H9 (cell line): ENCODE data around the gene CEP164. TPM values are rescaled to one million over a fixed set of nuclear protein-coding genes. Genes with fewer than 3 reads are reported as not detected.
A peak's percentile ranks its signal among the peaks of the same experiment; 100 is the strongest.

Source experiments
- DNase-seq: peaks from one replicate; pipeline ENCODE4 v3.0.0-alpha.2; 2017
- H2AFZ ChIP-seq: one replicate; pipeline ENCODE4 v1.6.1; 2013; ENCODE audit warnings: mild to moderate bottlenecking, low read length, control low read depth, moderate library complexity
- H2AK5ac ChIP-seq: 2 replicates; pipeline ENCODE4 v1.6.1; 2013; ENCODE audit warnings: low read length, control low read depth, mixed read lengths; ENCODE audit not compliant: insufficient read length
- H2BK120ac ChIP-seq: one replicate; pipeline ENCODE4 v1.6.1; 2013; ENCODE audit warnings: low read depth, mild to moderate bottlenecking, low read length, control low read depth, inconsistent platforms; ENCODE audit not compliant: poor library complexity, severe bottlenecking
- H2BK12ac ChIP-seq: 2 replicates; pipeline ENCODE4 v1.6.1; 2013; ENCODE audit warnings: low read length, control low read depth, mixed read lengths, low read depth; ENCODE audit not compliant: insufficient read length
- H2BK15ac ChIP-seq: 2 replicates; pipeline ENCODE4 v1.6.1; 2013; ENCODE audit warnings: low read depth, low read length, control low read depth
- H2BK20ac ChIP-seq: one replicate; pipeline ENCODE4 v1.6.1; 2013; ENCODE audit warnings: low read depth, mild to moderate bottlenecking, low read length, control low read depth, inconsistent platforms; ENCODE audit not compliant: poor library complexity, severe bottlenecking
- H2BK5ac ChIP-seq: 2 replicates; pipeline ENCODE4 v1.6.1; 2013; ENCODE audit warnings: low read length, control low read depth, mixed read lengths; ENCODE audit not compliant: insufficient read length
- H3K14ac ChIP-seq: 2 replicates; pipeline ENCODE4 v1.6.1; 2013; ENCODE audit warnings: low read length, control low read depth; ENCODE audit not compliant: insufficient read depth
- H3K18ac ChIP-seq: 2 replicates; pipeline ENCODE4 v1.6.1; 2013; ENCODE audit warnings: low read depth, mild to moderate bottlenecking, mixed read lengths, low read length, control low read depth; ENCODE audit not compliant: insufficient read length
- H3K23ac ChIP-seq: 2 replicates; pipeline ENCODE4 v1.6.1; 2013; ENCODE audit warnings: low read length, control low read depth, mixed read lengths, low read depth; ENCODE audit not compliant: insufficient read length
- H3K23me2 ChIP-seq: 2 replicates; pipeline ENCODE4 v1.6.1; 2013; ENCODE audit warnings: low read depth, mild to moderate bottlenecking, mixed read lengths, low read length, control low read depth; ENCODE audit not compliant: insufficient read length, poor library complexity, severe bottlenecking
- H3K27ac ChIP-seq: 2 replicates; pipeline ENCODE4 v1.5.1; 2013; ENCODE audit warnings: low read length, control low read depth, mixed read lengths, low read depth; ENCODE audit not compliant: insufficient read length
- H3K27me3 ChIP-seq: 2 replicates; pipeline ENCODE4 v1.6.1; 2013; ENCODE audit warnings: low read length, control low read depth, inconsistent platforms; ENCODE audit not compliant: insufficient read depth
- H3K4ac ChIP-seq: 2 replicates; pipeline ENCODE4 v1.6.1; 2013; ENCODE audit warnings: low read depth, mild to moderate bottlenecking, control low read depth, inconsistent platforms, low read length, moderate library complexity
- H3K4me1 ChIP-seq: 2 replicates; pipeline ENCODE4 v1.6.1; 2013; ENCODE audit warnings: low read length, control low read depth, inconsistent platforms; ENCODE audit not compliant: insufficient read depth
- H3K4me2 ChIP-seq: 2 replicates; pipeline ENCODE4 v1.6.1; 2013; ENCODE audit warnings: low read length, control low read depth, mixed read lengths; ENCODE audit not compliant: insufficient read length, insufficient read depth
- H3K56ac ChIP-seq: 2 replicates; pipeline ENCODE4 v1.6.1; 2013; ENCODE audit warnings: low read depth, mild to moderate bottlenecking, mixed read lengths, low read length, control low read depth; ENCODE audit not compliant: insufficient read length
- H3K79me1 ChIP-seq: 2 replicates; pipeline ENCODE4 v1.6.1; 2013; ENCODE audit warnings: low read depth, mild to moderate bottlenecking, moderate library complexity, low read length, control low read depth, inconsistent platforms; ENCODE audit not compliant: insufficient read depth, poor library complexity, severe bottlenecking
- H3K79me2 ChIP-seq: 2 replicates; pipeline ENCODE4 v1.6.1; 2013; ENCODE audit warnings: low read length, control low read depth, inconsistent platforms; ENCODE audit not compliant: insufficient read depth
- H3K9ac ChIP-seq: 2 replicates; pipeline ENCODE4 v1.6.1; 2013; ENCODE audit warnings: low read length, control low read depth, mixed read lengths; ENCODE audit not compliant: insufficient read length; ENCODE audit errors: extremely low read depth
- H3K9me3 ChIP-seq: one replicate; pipeline ENCODE4 v1.6.1; 2013; ENCODE audit warnings: low read depth, low read length, inconsistent platforms; ENCODE audit not compliant: control insufficient read depth
- H3T11ph ChIP-seq: one replicate; pipeline ENCODE4 v1.6.1; 2013; ENCODE audit warnings: mild to moderate bottlenecking, low read length, control low read depth, inconsistent platforms
- H4K20me1 ChIP-seq: one replicate; pipeline ENCODE4 v1.6.1; 2013; ENCODE audit not compliant: control insufficient read depth, insufficient read length, insufficient read depth
- H4K5ac ChIP-seq: 2 replicates; pipeline ENCODE4 v1.6.1; 2013; ENCODE audit warnings: low read depth, mild to moderate bottlenecking, mixed read lengths, low read length, control low read depth; ENCODE audit not compliant: insufficient read length
- H4K8ac ChIP-seq: replicated peaks from 2 replicates; pipeline ENCODE4 v1.6.1; 2013; ENCODE audit warnings: low read length, control low read depth, mixed read lengths, low read depth; ENCODE audit not compliant: insufficient read length
- H4K91ac ChIP-seq: 2 replicates; pipeline ENCODE4 v1.6.1; 2013; ENCODE audit warnings: low read depth, mild to moderate bottlenecking, moderate library complexity, mixed read lengths, low read length, control low read depth; ENCODE audit not compliant: insufficient read length
- H3K27ac Mint-ChIP-seq, 3 experiments: 2 replicates in 2 of 3; 3 replicates in 1 of 3; pipeline ENCODE4 v1.8.0; 2020 to 2021; ENCODE audit warnings: mixed read lengths in 3 of 3, mild to moderate bottlenecking in 1 of 3, moderate library complexity in 1 of 3
- H3K27me3 Mint-ChIP-seq: 2 replicates; pipeline ENCODE4 v1.8.0; 2021; ENCODE audit warnings: low read depth, mild to moderate bottlenecking, moderate library complexity, mixed read lengths
- H3K36me3 Mint-ChIP-seq, 3 experiments: 2 replicates in 2 of 3; 3 replicates in 1 of 3; pipeline ENCODE4 v1.8.0; 2020 to 2021; ENCODE audit warnings: low read depth in 3 of 3, mixed read lengths in 3 of 3; ENCODE audit not compliant: insufficient read depth in 1 of 3
- H3K4me1 Mint-ChIP-seq, 2 experiments: 2 replicates each; pipeline ENCODE4 v1.8.0; 2020; ENCODE audit warnings: mixed read lengths in 2 of 2
- H3K4me3 Mint-ChIP-seq, 2 experiments: 2 replicates in 1 of 2; 3 replicates in 1 of 2; pipeline ENCODE4 v1.8.0; 2020 to 2021; ENCODE audit warnings: mild to moderate bottlenecking in 2 of 2, mixed read lengths in 2 of 2, moderate library complexity in 1 of 2
- H3K9me3 Mint-ChIP-seq, 2 experiments: 2 replicates in 1 of 2; 3 replicates in 1 of 2; pipeline ENCODE4 v1.8.0; 2020; ENCODE audit warnings: mild to moderate bottlenecking in 2 of 2, mixed read lengths in 2 of 2, moderate library complexity in 1 of 2
- WGBS: extraction: QIAGEN DNeasy Blood & Tissue Kit; methylation state at CpG from one replicate; pipeline ENCODE4 v1.1.7; 2013; ENCODE audit warnings: missing lambda C conversion rate, low lambda C conversion rate, mixed read lengths; ENCODE audit not compliant: insufficient read length; ENCODE audit errors: extremely low coverage; 5-methylcytosine and 5-hydroxymethylcytosine counted together
- total RNA-seq: library from RNA; stranded (reverse); gene quantifications from 2 replicates; pipeline ENCODE4 v1.2.1, GENCODE V29; 2021
- TF ChIP-seq, protein P1 (sequence below): fragments of 200-600 bp; sonication (generic); conservative IDR thresholded peaks from 3 replicates; pipeline ENCODE4 v1.8.0; 2021; ENCODE audit warnings: antibody characterized with exemption, mild to moderate bottlenecking

The CEP164 gene
- total RNA-seq, 1 experiment from 2014 or later, result 24.9 TPM

DNA sequence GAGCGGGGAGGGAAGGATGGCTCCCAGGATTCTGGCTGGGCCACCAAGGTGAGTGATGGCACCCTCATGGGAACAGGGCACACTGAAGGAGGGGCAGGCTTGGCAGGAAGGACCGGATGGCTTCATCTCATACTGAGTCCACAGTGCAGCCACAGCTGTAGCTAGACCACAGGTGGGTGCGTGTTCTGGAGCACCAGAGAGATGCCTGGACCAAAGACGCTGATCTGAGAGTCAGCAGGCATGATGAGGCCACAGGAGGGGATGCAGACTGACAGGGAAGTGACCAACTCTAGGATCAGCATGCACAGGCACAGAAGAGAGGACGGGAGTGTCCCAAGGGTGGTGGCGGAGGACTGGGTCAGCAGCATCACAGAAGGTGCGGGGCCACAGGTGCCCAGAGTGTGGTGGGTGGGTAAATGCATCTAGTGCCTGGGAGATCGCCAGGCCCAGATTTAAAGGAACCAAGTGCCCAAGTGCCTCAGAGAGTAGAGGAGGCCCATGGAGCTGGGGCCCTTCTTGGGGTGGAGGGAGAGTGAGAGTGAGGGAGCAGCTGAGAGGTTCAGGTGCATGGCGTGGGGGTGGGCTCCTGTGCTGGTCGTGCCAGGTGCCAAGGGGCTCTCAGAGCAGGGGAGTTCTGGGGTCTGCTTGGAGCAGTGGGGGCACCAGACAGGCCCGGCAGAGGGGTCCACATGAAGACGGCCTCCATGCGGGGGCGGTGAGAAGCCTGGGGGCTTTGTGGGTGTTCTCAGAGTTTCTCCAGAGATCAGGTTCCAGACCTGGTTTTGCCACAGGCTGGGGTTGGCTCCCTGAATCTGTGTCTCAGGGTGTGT, 113.7 kb downstream of the CEP164 start:
- Histone ChIP-seq H3K27me3 (no peaks in the 10 kb centered on the region), H2BK5ac (no peak overlapping the region), H4K8ac (no peak overlapping the region), H2BK12ac (no peak overlapping the region), H2AK5ac (no peak overlapping the region), H3K14ac (no peak overlapping the region), H3K27ac (no peak overlapping the region), H2BK120ac (no peak overlapping the region), H2BK20ac (no peak overlapping the region), H3K9ac (no peak overlapping the region), H3K23me2 (no peaks in the 10 kb centered on the region), H3K18ac (no peak overlapping the region), H3K56ac (no peak overlapping the region), H3K79me1 (no peaks in the 10 kb centered on the region), H3K4me2 (no peak overlapping the region), H3K79me2 (no peaks in the 10 kb centered on the region), H3K9me3 (no peaks in the 10 kb centered on the region), H3T11ph (no peak overlapping the region), H2AFZ (no peak overlapping the region), H2BK15ac (no peak overlapping the region), H3K4me1 (no peaks in the 10 kb centered on the region), H4K20me1 (no peaks in the 10 kb centered on the region), H3K4ac (no peak overlapping the region), H3K23ac (no peak overlapping the region), H4K5ac (no peak overlapping the region), H4K91ac (no peak overlapping the region)
- DNase-seq, result no peak
- Mint-ChIP-seq H3K4me3 (no peak overlapping the region), H3K4me1 (peaks cover 19 to 31% of the 10 kb centered on the region in 2 experiments), H3K27ac (peak overlapping the region in 1 of 3 experiments; percentile 5; a peak in 3 of 7 replicates), H3K9me3 (peaks cover 0 to 4% of the 10 kb centered on the region in 2 experiments; a peak in 2 of 5 replicates), H3K27me3 (peaks cover 27% of the 10 kb centered on the region), H3K36me3 (no peaks in the 10 kb centered on the region)
- TF ChIP-seq, protein P1, sequence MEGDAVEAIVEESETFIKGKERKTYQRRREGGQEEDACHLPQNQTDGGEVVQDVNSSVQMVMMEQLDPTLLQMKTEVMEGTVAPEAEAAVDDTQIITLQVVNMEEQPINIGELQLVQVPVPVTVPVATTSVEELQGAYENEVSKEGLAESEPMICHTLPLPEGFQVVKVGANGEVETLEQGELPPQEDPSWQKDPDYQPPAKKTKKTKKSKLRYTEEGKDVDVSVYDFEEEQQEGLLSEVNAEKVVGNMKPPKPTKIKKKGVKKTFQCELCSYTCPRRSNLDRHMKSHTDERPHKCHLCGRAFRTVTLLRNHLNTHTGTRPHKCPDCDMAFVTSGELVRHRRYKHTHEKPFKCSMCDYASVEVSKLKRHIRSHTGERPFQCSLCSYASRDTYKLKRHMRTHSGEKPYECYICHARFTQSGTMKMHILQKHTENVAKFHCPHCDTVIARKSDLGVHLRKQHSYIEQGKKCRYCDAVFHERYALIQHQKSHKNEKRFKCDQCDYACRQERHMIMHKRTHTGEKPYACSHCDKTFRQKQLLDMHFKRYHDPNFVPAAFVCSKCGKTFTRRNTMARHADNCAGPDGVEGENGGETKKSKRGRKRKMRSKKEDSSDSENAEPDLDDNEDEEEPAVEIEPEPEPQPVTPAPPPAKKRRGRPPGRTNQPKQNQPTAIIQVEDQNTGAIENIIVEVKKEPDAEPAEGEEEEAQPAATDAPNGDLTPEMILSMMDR, result no peak
- WGBS, result no CpG with 5 or more reads among the region's 14 CpGs
